IMR-90 (cell line): Measurements from ENCODE around the gene VPS8.

Source experiments
- CEBPB ChIP-seq: IDR thresholded peaks from 2 replicates; pipeline ENCODE4 v1.6.1; 2012; ENCODE audit warnings: low read depth, low read length, improper control_type of control experiment
- FOS ChIP-seq: fragments of 150-350 bp; IDR thresholded peaks from 2 replicates; pipeline ENCODE4 v1.6.1; 2016; ENCODE audit warnings: low read depth, low read length
- MXI1 ChIP-seq: IDR thresholded peaks from 2 replicates; pipeline ENCODE4 v1.6.1; 2012; ENCODE audit warnings: low read depth, mild to moderate bottlenecking, low read length, moderate library complexity, borderline replicate concordance
- POLR2A ChIP-seq: IDR thresholded peaks from 2 replicates; pipeline ENCODE4 v1.6.1; 2012; ENCODE audit warnings: mild to moderate bottlenecking, low read depth, low read length
- RAD21 ChIP-seq: IDR thresholded peaks from 2 replicates; pipeline ENCODE4 v1.6.1; 2012; ENCODE audit warnings: low read length, improper control_type of control experiment
- RCOR1 ChIP-seq: IDR thresholded peaks from 2 replicates; pipeline ENCODE4 v1.6.1; 2012; ENCODE audit warnings: mild to moderate bottlenecking, low read length, improper control_type of control experiment; ENCODE audit not compliant: insufficient replicate concordance
- TF ChIP-seq, protein P1 (sequence below): conservative IDR thresholded peaks from 2 replicates; pipeline ENCODE4 v1.5.1; 2012; ENCODE audit warnings: mild to moderate bottlenecking, low read depth, low read length, improper control_type of control experiment

DNA sequence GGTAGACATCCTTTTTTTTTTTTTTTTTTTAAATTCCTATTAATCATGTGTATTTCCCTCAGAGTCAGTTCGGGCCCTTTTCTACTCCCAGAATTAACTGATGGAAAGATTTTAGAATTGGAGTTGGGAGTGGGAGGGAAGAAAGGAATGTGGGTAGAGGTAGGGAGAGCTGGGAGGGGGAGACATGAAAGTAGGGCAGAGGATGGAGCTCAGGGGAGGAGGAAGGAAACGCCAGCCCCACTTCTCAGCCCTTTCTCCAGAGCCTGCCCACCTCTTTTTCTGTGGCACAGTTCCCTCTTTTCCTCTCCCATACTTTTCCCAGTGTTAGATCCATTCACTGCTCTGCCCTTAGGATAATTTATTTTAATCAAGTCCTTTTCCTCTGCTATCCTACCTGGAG is 129.4 kb downstream of the VPS8 start:
- TF ChIP-seq, protein P1, sequence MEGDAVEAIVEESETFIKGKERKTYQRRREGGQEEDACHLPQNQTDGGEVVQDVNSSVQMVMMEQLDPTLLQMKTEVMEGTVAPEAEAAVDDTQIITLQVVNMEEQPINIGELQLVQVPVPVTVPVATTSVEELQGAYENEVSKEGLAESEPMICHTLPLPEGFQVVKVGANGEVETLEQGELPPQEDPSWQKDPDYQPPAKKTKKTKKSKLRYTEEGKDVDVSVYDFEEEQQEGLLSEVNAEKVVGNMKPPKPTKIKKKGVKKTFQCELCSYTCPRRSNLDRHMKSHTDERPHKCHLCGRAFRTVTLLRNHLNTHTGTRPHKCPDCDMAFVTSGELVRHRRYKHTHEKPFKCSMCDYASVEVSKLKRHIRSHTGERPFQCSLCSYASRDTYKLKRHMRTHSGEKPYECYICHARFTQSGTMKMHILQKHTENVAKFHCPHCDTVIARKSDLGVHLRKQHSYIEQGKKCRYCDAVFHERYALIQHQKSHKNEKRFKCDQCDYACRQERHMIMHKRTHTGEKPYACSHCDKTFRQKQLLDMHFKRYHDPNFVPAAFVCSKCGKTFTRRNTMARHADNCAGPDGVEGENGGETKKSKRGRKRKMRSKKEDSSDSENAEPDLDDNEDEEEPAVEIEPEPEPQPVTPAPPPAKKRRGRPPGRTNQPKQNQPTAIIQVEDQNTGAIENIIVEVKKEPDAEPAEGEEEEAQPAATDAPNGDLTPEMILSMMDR: no peak
- TF ChIP-seq FOS (no peak), RAD21 (no peak), POLR2A (no peak), CEBPB (no peak), MXI1 (no peak), RCOR1 (no peak)
